Measurements from ENCODE around the gene PRKCA.

Gene PRKCA

DNA sequence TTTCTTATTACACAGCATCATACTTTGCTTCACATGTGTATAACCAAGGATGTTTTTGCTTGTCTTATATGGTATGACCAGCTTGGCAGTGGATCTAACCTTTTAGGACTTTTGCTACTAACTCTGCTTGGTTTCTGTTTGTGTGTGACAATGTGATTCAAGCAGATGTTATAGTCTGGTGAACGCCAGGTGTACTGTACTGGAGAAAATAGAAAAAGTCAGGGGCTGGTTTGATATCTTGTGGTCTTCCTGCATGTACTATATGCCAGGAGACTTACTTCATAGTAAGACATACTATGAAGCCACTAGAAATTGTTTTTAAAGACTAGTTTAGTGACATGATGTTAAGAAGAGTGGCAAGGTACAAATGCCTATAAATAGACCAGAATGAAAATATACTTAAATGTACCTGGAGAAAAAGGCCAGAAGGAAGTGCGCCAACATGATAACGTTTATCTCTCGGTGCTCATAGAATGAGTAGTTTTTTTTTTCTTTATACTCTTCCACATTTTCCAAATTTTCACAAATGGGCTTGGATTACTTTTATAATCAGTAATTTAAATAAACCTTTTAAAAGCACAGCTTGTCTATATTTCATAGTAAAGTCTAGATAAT is 112.3 kb downstream of the PRKCA start:
- no peak for DNase-seq (ENCODE audit: low spot score)

- DNase-seq (ENCODE audit: low spot score), result no peak
Observed at GRCh38 chr17:66415366-66416206, 113.2 kb downstream of the PRKCA start.

- DNase-seq (ENCODE audit: low spot score), result no peak
Observed at GRCh38 chr17:66416207-66416940, 114.0 kb downstream of the PRKCA start.

- DNase-seq (ENCODE audit: low spot score), result no peak
Observed at GRCh38 chr17:66417300-66417719, 114.9 kb downstream of the PRKCA start.

GRCh38 chr17:66420961-66421371 is 118.6 kb downstream of the PRKCA start:
- no peak for DNase-seq (ENCODE audit: low spot score)

DNA sequence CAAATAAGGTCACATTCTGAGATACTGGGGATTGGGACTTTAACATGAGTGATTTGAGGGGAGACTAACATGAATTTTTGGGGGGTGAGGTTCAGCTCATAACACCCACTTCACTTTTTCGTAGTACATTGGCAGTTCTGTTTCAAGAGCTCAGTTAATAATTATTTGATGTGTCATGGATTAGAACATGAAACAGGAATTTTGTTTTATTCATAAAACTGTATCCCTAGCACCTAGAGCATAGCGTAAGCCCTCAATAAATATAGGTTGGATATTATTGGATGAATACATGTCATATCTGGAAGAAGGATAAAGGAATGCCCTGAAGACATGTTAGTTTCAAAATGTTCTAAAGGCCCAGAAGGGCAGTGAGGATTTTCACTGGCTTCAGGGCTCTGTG is 119.8 kb downstream of the PRKCA start:
- no peak for DNase-seq (ENCODE audit: low spot score)

DNA sequence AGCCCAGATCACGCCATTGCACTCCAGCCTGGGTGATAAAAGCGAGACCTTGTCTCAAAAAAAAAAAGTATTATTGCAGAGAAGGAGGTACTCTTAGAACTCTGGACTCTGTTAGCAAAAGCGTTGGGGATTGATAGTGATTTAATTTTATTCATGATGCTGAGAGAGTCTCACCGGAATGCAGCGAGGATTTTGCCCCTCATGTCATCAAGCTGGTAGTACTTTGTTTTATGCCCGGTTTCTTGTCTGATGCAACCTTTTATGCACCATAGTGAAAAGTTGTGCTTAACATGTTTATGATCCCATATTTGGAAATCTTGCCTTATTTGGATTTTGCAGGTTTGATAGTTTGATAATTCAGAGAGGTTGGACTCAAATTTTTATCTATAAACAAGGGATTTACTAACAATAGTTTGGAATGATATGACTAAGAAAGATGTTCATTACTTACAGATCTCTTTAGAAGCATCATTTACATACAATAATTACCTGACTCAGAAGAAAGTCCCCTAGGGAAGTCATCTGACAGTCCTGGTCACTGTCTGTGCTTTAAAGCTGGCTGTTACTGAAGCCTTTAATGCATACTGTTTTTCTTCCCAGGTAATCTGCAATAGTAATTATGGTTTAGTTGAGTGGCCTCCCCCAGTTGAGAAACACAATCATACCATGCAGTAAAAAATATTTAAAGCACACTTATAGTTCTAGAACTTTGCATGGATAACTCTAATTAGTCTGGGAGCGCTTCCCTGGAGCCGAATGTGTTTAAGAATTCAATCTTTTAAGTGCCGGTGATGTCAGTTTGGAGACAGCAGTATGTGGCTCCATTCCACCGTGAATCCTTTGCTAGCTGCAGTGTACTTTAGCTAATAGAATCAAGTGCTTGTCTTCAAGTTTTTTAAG is 120.9 kb downstream of the PRKCA start:
- no peak for DNase-seq (ENCODE audit: low spot score)

GRCh38 chr17:66425756-66426396 is 123.5 kb downstream of the PRKCA start:
- no peak for DNase-seq (ENCODE audit: low spot score)

DNA sequence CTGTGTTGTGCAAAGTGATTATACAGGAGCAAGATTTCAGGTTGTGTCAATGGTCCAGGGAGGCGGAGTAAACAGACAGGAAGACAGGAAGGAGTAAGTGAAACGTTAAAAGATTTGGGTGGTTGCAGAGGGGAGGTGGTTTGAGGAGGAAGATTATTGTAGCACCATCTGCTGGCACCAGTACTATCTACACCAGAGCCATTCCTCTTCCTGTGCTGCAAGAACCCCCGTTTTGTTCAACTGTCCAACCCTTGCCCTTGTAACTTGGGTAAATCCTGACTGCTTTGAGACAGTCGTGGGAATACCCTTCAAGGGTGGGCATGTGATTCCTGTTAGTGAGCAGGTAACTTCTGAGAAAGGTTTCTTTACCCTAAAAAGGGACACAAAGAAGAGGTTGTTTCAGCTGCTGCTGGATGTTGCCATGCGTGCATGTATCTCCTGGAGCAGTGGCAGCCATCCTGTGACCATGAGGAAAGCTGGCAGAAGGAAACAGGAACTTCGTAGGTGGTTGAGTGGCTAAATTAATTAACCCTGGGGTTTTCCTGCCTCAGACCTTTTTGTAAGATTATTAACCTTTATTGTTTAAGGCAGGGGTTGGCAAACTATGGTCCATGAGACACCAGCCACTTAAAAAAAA is 124.1 kb downstream of the PRKCA start:
- no peak for DNase-seq (ENCODE audit: low spot score)

GRCh38 chr17:66427134-66427533 is 124.7 kb downstream of the PRKCA start:
- DNase-seq (ENCODE audit: low spot score), result no peak

DNA sequence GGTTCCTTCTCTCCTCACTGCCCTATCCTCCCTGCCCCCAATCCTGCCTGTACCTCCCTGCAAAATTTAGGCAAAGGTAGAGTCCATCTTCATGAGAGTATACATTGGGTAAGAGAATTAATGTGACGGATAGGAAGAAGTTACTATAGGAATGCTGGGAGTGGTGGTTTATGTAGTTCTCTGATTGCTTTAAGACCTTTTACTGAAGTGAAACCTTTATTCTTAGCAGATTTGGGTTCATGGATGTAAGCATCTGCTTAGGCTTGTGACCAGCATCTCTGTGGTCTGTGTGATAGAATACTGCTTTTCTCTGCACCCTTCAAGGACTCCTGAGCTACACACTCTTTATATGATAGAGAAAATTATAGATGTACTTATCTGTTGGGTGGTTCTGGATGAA is 127.3 kb downstream of the PRKCA start:
- no peak for DNase-seq (ENCODE audit: low spot score)

DNA sequence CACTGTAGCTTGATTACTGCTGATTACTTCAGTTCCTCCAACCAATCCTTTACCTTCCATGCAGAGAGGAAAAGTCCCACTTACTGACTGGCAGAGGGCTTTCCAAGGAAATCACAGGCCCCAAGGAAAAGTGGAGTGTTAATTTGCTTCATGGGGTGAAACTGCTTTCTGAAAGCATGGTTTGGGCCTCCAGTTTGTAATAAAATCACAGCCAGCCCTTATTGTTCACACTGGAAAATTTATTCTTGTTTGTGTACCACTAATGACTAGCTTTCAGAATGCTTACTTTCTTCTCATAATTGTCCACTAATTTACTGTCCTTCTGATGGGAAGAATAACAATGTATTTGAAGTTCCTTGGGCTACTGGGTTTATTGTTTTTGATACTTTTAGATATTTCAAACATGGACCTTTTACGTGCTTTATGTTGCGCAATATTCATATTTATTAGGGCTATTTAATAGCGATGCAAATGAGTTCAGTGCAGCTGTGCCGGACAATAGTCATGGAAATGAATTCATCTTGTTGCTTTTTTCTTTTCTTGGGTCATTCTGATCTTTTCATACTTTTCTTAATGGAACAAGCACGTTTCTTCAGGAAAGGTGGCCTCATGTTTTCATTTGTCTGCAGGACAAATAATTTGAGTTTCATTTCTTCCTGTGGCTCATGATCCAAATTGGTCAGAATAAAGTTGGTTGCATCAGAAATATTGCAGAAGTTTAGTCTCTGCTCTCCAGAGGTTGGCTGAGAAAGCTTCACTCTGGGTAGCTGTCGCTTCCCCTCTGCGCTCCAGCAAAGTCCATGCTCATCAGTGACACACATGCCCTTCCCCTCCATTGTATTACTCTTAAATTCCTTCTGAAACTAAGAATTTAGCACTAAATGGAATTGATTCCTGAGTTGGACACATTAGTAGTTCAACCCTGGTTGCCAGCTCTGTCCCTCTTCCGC is 128.7 kb downstream of the PRKCA start:
- no peak for DNase-seq (ENCODE audit: low spot score)

DNA sequence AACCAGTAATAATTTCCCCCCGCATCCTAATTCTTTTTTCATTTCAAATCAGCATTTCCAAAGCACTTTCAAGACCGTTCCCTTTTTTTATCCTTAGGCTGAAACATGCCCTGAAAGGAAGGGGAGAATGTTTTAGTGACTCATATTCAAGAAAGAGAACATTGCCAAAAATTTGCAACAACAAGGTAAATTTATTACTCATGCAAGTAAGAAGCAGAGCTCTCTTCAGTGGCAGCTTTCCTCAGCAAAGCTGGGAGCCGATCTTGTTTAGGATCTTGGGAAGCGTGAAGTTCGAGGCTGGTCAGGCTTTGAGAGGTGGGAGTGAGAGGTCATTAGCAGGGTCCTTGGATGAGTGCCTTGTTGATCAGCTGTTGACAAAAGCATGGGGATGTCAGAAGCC is 129.5 kb downstream of the PRKCA start:
- no peak for DNase-seq (ENCODE audit: low spot score)

DNA sequence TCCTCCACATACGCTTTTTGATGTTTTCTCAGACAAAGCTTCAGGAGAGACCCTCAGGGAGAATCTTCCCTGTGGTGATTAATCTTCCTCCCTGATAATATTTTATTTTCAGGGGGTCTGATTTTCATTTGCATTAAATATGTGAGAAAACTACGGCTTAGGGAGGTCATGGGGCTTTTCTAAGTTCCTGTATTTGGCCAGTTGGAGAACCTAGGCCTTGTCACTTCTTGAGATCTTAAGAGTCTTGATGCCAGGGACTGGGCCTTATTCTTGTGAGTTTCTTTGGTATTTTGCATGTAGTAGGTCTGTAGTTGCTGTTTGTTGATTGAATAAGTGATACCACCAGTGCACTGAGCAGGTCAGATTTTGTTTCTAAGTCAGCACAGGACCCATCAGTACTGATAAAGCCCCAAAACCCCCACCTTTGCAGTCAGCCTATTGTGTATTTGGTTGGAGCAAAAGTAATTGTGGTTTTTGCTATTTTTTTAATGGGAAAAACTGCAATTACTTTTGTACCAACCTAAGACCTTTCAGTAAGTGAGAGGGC is 130.1 kb downstream of the PRKCA start:
- DNase-seq (ENCODE audit: low spot score), result no peak

DNA sequence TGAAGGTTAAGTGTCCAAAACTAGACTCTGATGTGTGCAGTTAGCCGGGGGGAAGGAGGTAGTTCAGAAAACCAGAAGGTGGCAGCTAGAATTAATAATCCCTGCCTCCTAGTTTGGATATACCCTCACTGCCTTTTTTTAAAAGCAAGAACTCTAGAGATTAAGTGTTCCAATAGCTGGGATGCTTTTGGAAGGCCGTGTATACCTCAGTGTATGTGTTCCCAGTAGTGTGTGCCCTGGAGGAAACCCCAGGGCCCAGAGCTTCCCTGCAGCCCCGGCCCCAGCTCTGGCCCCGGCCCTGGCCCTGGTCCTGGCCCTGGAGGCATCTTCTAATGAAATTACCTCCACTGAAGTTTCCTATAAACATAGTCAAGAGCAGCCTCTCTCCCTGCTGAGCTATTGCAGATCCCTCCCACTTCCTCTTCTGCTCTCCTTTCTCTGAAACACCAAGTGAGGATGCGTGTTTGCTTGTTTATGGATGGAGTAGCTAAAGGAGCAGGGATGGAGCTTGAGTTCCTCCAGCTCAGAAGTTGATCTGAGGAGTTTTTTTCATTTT is 130.7 kb downstream of the PRKCA start:
- DNase-seq (ENCODE audit: low spot score), result no peak

- DNase-seq (ENCODE audit: low spot score), result no peak
Observed at GRCh38 chr17:66435182-66435581, 132.8 kb downstream of the PRKCA start.

DNA sequence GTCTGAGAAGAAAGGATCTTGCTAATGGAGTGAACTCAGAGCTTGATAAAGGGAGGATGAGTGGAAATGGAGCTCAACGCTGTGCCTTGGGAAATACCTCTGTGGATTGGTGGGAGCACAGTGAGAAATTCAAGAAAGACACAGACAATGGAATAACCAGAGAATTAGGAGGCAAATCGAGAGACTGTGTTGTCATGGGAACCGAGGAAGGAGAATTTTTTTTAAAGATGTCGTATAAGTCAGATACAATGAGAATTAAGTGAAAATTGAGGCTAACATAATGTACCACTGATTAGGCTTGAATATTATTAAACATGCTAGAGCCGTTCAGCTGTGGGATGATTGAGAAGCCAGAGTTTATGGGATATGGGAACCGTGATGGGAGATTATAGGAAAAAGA is 134.2 kb downstream of the PRKCA start:
- no peak for DNase-seq (ENCODE audit: low spot score)

DNA sequence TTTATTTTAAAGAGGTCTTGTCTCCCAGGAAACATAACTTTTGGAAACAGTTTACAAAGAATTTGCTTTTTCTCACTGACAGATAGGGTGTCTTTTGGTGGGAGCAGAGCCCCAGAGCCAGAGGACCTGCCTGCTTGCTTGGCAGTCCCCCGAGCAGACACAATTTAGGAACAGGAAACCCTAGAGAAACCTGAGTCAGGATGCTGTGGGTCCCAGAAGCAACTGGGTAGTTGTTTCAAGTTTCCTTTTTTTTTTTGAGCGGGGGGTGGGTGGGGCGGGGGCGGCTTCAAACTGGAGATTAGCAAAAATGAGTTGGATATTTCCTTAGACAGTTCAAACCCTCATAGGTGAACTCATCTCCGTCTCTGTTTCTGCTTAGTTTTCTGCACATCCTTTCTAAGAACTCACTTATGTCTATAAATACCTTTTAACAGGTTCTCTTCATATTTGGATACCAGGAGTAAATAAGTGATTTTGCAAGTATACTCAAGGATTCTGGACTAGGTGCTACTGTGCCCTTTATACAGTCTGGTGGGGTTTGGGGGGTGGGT is 135.1 kb downstream of the PRKCA start:
- DNase-seq (ENCODE audit: low spot score), result no peak

GRCh38 chr17:66438101-66438500 is 135.7 kb downstream of the PRKCA start:
- no peak for DNase-seq (ENCODE audit: low spot score)
